Esophagus muscularis mucosa (tissue), 4 donors: ENCODE measurements around the gene RUVBL2. TPM values are rescaled to one million over a fixed set of nuclear protein-coding genes. Genes with fewer than 3 reads are reported as not detected.
A peak's percentile ranks its signal among the peaks of the same experiment; 100 is the strongest.

Experiments
- DNase-seq: peaks from one replicate; pipeline ENCODE4 v3.0.0-alpha.2; 2017; ENCODE audit errors: extremely low spot score
- H3K27ac ChIP-seq, 4 donors: fragments of 200-600 bp; sonication (generic); replicated peaks in 1 of 4; 1 replicate in 3 of 4; 2 replicates in 1 of 4; pipeline ENCODE4 v1.5.1; 2016 to 2019; ENCODE audit warnings: mild to moderate bottlenecking in 1 of 4
- H3K27me3 ChIP-seq, 4 donors: fragments of 200-600 bp; sonication (generic); one replicate each; pipeline versions ENCODE4 v1.5.1 to v1.6.0; 2016 to 2019
- H3K36me3 ChIP-seq, 4 donors: fragments of 200-600 bp; sonication (generic); one replicate each; pipeline ENCODE4 v1.5.1; 2016 to 2019
- H3K4me1 ChIP-seq, 4 donors: fragments of 200-600 bp; sonication (generic); one replicate each; pipeline ENCODE4 v1.5.1; 2016 to 2019
- H3K4me3 ChIP-seq, 4 donors: fragments of 200-600 bp; sonication (generic); 1 replicate in 2 of 4; 2 replicates in 2 of 4; pipeline ENCODE4 v1.5.1; 2016 to 2019; ENCODE audit warnings: mild to moderate bottlenecking in 4 of 4, moderate library complexity in 1 of 4
- H3K9me3 ChIP-seq, 4 donors: fragments of 200-600 bp; sonication (generic); 1 replicate in 3 of 4; 2 replicates in 1 of 4; pipeline ENCODE4 v1.5.1; 2016 to 2019
- EP300 ChIP-seq: sonication (generic); formaldehyde crosslinking; IDR thresholded peaks from one replicate; pipeline ENCODE4 v1.6.1; 2017; ENCODE audit warnings: antibody characterized with exemption
- POLR2A ChIP-seq: fragments of 450-650 bp; IDR thresholded peaks from one replicate; pipeline ENCODE4 v1.6.1; 2017; ENCODE audit warnings: antibody characterized with exemption, moderate library complexity, mild to moderate bottlenecking, low read depth
- POLR2AphosphoS5 ChIP-seq, 2 donors: sonication (generic); formaldehyde crosslinking; IDR thresholded peaks; one replicate each; pipeline ENCODE4 v1.6.1; 2017; ENCODE audit warnings: antibody characterized with exemption in 2 of 2
- WGBS: methylation state at CpG from one replicate; pipeline ENCODE4 v1.1.5; 2018; 5-methylcytosine and 5-hydroxymethylcytosine counted together
- intact Hi-C: fragments of 100-400 bp; cut with DNase I; formaldehyde crosslinking; loops from one replicate; pipeline ENCODE4 v1.15.1; 2023
- total RNA-seq, 4 donors: library from RNA; depleted of rRNA; stranded (reverse); fragments of >200 nt; gene quantifications; one replicate each; pipeline versions ENCODE4 v1.1.0 to v1.2.1, GENCODE V29; 2016
- TF ChIP-seq, protein P1 (sequence below), 3 experiments: fragments of 200-600 bp in 2 of 3; fragments of 450-650 bp in 1 of 3; sonication (generic) in 2 of 3; IDR thresholded peaks; one replicate each; pipeline ENCODE4 v1.5.1; 2017 to 2019; ENCODE audit warnings: antibody characterized with exemption in 3 of 3, mild to moderate bottlenecking in 2 of 3, moderate library complexity in 1 of 3

Gene RUVBL2
- total RNA-seq, 4 donors from 2014 or later = 72.7 to 113 (median 97.6) TPM

DNA sequence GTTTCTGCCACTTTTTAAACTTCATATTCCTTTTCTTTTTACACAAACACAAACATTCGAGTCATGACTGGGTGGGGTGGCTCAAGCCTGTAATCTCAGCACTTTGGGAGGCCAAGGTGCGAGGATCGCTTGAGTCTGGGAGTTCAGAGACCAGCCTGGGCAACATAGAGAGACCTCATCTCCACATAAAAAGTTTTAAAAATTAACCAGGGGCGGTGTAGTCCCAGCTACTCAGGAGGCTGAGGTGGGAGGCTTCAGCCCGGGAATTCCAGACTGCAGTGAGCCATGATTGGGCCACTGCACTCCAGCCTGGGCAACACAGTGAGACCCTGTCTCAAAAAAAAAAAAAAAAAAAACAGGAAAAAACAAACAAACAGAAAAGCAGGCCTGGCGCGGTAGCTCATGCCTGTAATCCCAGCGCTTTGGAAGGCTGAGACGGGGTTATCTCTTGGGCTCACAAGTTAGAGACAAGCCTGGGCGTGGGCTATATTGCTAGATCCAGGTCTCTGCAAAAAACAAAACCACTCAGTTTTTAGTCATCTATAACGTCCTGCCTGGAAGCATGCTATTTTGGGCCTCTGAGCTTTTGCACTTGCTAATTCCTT, 39.6 kb upstream of the RUVBL2 start:
- H3K27ac ChIP-seq = peak overlapping the region; percentile 84 to 93 (median 89)
- H3K4me1 ChIP-seq = peaks cover 13 to 24% (median 22%) of the 10 kb centered on the region in 4 donors
- no peak for DNase-seq
- TF ChIP-seq, protein P1, sequence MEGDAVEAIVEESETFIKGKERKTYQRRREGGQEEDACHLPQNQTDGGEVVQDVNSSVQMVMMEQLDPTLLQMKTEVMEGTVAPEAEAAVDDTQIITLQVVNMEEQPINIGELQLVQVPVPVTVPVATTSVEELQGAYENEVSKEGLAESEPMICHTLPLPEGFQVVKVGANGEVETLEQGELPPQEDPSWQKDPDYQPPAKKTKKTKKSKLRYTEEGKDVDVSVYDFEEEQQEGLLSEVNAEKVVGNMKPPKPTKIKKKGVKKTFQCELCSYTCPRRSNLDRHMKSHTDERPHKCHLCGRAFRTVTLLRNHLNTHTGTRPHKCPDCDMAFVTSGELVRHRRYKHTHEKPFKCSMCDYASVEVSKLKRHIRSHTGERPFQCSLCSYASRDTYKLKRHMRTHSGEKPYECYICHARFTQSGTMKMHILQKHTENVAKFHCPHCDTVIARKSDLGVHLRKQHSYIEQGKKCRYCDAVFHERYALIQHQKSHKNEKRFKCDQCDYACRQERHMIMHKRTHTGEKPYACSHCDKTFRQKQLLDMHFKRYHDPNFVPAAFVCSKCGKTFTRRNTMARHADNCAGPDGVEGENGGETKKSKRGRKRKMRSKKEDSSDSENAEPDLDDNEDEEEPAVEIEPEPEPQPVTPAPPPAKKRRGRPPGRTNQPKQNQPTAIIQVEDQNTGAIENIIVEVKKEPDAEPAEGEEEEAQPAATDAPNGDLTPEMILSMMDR (IDR thresholded peaks at IDR 0.05) = no peak
- TF ChIP-seq POLR2A (no peak), EP300 (no peak), POLR2AphosphoS5 (IDR thresholded peaks at IDR 0.05) (no peak)
- intact Hi-C loops = no loop called here
- no peaks in the 10 kb centered on the region for H3K27me3 ChIP-seq
- peak overlapping the region; percentile 84 to 93 (median 90) for H3K4me3 ChIP-seq
- H3K9me3 ChIP-seq = no peaks in the 10 kb centered on the region
- WGBS = 51% methylated on average over 10 of the region's 11 CpGs
- H3K36me3 ChIP-seq = peaks cover 0 to 21% (median 2%) of the 10 kb centered on the region in 4 donors

DNA sequence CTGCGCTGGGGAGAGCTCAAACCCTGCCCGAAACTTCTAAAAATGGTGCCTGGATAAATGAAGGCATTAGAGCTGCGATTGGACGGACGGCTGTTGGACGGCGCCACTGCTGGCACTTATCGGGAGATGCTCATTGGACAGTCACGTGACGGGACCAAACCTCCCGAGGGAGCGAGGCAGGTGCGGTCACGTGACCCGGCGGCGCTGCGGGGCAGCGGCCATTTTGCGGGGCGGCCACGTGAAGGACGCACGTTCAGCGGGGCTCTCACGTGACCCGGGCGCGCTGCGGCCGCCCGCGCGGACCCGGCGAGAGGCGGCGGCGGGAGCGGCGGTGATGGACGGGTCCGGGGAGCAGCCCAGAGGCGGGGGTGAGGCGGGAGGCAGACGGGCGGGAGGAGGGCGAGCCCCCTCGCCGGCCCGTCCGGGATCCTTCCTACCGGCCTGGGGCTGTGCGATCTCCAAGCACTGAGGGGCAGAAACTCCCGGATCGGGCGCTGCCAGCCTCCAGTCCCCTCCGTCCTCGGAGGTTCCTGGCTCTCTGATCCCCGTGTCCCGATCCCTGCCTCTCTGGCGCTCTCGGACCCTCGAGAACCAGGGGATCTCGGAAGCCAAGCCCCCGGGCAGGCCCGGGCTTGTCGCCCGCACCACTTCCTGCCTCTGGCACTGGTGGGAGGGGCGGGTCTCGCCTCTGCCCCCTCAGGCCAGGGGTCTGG, 38.9 kb upstream of the RUVBL2 start, which contains the start of gene BAX:
Gene BAX, plus strand, starts transcription at position 281 of the 713 bp plus-strand sequence. Its CDS starts 54 bp downstream, at position 335.
- Histone ChIP-seq H3K36me3 (peaks cover 0 to 21% (median 2%) of the 10 kb centered on the region in 4 donors), H3K9me3 (no peaks in the 10 kb centered on the region), H3K4me1 (peaks cover 13 to 24% (median 22%) of the 10 kb centered on the region in 4 donors), H3K27ac (peak within 1 kb of the TSS; percentile 84 to 93 (median 89)), H3K4me3 (peak within 1 kb of the TSS; percentile 84 to 93 (median 90)), H3K27me3 (no peaks in the 10 kb centered on the region)
- intact Hi-C loops = no loop called here
- TF ChIP-seq, protein P1 (IDR thresholded peaks at IDR 0.05) = peak in 1 of 3 experiments; percentile 35
- TF ChIP-seq POLR2AphosphoS5 (IDR thresholded peaks at IDR 0.05) = peak; percentile 77 to 98
- TF ChIP-seq EP300 = no peak
- peak; percentile 71 for TF ChIP-seq POLR2A
- DNase-seq = peak; percentile 99
- 0% methylated on average over 9 of the region's 71 CpGs for WGBS

DNA sequence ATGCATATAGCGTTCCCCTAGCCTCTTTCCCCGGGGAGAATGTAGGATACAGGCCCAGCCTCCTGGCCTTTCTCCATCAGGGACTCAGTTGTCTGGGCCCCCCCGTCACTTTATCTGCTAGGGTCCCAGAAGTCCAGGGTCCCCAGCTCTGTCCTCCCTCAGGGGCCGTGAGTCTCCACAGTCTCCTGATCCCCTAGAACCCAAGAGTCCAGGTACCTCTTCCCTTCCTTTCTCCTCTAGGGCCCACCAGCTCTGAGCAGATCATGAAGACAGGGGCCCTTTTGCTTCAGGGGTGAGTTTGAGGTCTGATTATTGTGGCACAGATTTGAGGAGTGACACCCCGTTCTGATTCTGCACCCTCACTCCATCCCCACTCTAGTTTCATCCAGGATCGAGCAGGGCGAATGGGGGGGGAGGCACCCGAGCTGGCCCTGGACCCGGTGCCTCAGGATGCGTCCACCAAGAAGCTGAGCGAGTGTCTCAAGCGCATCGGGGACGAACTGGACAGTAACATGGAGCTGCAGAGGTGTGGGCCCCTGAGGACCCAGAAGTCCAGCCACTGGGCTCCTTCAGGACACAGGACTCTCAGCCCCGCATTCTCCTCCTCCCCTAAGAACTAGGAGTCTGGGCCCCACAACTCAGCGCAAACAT, 38.3 kb upstream of the RUVBL2 start:
- Histone ChIP-seq H3K27me3 (no peaks in the 10 kb centered on the region), H3K36me3 (peaks cover 0 to 26% (median 2%) of the 10 kb centered on the region in 4 donors), H3K4me1 (peaks cover 13 to 25% (median 23%) of the 10 kb centered on the region in 4 donors), H3K9me3 (no peaks in the 10 kb centered on the region), H3K4me3 (peak overlapping the region; percentile 84 to 93 (median 90)), H3K27ac (peak overlapping the region; percentile 84 to 93 (median 89))
- intact Hi-C loops = no loop called here
- TF ChIP-seq, protein P1 (IDR thresholded peaks at IDR 0.05) = no peak
- TF ChIP-seq POLR2A (no peak), POLR2AphosphoS5 (IDR thresholded peaks at IDR 0.05) (no peak), EP300 (no peak)
- no peak for DNase-seq
- WGBS = 62% methylated on average over 14 of the region's 16 CpGs

DNA sequence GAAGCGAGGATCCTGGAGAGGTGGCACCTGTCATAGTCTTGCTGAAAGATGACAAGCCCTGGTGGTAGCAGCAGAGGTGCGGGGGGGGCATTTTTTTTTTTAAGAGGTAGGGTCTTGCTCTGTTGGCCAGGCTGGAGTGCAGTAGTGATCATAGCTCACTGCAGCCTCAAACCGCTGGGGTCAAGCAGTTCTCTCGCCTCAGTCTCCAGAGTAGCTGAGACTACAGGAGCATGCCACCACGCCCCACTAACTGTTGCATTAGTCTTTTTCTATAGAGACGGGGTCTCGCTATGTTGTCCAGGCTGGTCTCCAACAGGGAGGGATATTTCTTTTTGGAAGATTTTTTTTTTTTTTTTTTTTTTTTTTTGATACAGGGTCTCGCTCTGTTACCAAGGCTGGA, 35.7 kb upstream of the RUVBL2 start:
- no peaks in the 10 kb centered on the region for H3K9me3 ChIP-seq
- no peak overlapping the region for H3K27ac ChIP-seq
- intact Hi-C loops = no loop called here
- H3K27me3 ChIP-seq = no peaks in the 10 kb centered on the region
- peaks cover 0 to 31% (median 3%) of the 10 kb centered on the region in 4 donors for H3K36me3 ChIP-seq
- H3K4me3 ChIP-seq = no peak overlapping the region
- WGBS = 96% methylated on average over 8 of the region's 8 CpGs
- DNase-seq = no peak
- peaks cover 17 to 38% (median 35%) of the 10 kb centered on the region in 4 donors for H3K4me1 ChIP-seq
- TF ChIP-seq EP300 (no peak), POLR2AphosphoS5 (IDR thresholded peaks at IDR 0.05) (no peak), POLR2A (no peak)
- TF ChIP-seq, protein P1 (IDR thresholded peaks at IDR 0.05) = no peak
